Liver (tissue), 3 donors: ENCODE data around the gene SGCD.

Source experiments
- EGR1 ChIP-seq, 2 donors: IDR thresholded peaks; 2 replicates each; pipeline ENCODE4 v1.6.1; 2016 to 2018; ENCODE audit warnings: antibody characterized with exemption in 2 of 2, low read depth in 2 of 2
- NR2F2 ChIP-seq: IDR thresholded peaks from 2 replicates; pipeline ENCODE4 v1.6.1; 2016; ENCODE audit warnings: antibody characterized with exemption
- RAD21 ChIP-seq, 2 donors: IDR thresholded peaks; 2 replicates each; pipeline ENCODE4 v1.6.1; 2016; ENCODE audit warnings: antibody characterized with exemption in 2 of 2, mild to moderate bottlenecking in 2 of 2
- SP1 ChIP-seq: IDR thresholded peaks from 2 replicates; pipeline ENCODE4 v1.6.1; 2018; ENCODE audit warnings: antibody characterized with exemption, mild to moderate bottlenecking
- TAF1 ChIP-seq: conservative IDR thresholded peaks from 2 replicates; pipeline ENCODE4 v1.6.1; 2016; ENCODE audit warnings: antibody characterized with exemption, mild to moderate bottlenecking
- YY1 ChIP-seq: IDR thresholded peaks from 2 replicates; pipeline ENCODE4 v1.6.1; 2016; ENCODE audit warnings: antibody characterized with exemption, mild to moderate bottlenecking
- TF ChIP-seq, protein P1 (sequence below): fragments of 150-350 bp; IDR thresholded peaks from 2 replicates; pipeline ENCODE4 v1.5.1; 2017; ENCODE audit warnings: improper control_type of control experiment, low read depth, low read length; ENCODE audit not compliant: missing input control
- TF ChIP-seq, protein P2 (sequence below): IDR thresholded peaks from 2 replicates; pipeline ENCODE4 v1.6.1; 2016; ENCODE audit warnings: antibody characterized with exemption
- donor health status: healthy.
- donor health status: healthy.

DNA sequence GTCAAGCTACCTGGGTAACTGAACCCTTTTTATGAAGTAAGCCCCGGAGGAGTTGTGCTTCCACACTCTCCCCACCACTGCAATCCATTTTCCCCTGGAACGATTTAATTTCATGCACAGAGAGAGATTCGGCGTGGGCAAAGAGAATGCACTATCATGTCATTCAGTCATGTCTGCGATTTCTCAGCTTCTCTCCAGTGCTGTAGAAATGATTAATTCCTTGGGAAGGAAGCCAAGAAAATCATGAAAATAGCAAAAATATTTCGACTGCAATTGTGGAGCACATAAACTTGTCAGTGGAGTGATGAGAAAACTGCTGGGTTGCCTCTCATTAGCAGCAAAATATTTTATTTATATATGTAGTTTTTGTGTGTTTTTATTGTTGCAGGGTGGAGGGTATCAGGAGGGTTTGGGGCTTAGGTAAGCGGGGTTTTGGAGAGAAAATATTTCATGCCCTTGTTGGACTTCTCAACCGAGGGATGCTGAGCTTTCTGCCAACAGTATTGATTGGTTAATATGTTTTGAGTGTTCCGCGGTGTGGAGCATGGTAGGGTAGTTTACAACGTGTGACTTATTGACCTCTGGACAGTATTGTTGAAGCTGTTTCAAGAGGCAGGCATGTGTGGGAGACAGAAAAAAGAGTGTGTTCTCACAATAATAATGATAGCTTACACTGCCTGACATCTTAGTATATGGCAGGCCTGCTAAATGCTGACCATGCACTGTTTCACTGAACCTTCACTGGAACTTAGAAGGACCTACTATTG, 69.3 kb downstream of the SGCD start:
- TF ChIP-seq NR2F2, result peak; percentile 12
- no peak for TF ChIP-seq RAD21 (IDR thresholded peaks at IDR 0.05)
- TF ChIP-seq TAF1, result no peak
- TF ChIP-seq SP1, result no peak
- TF ChIP-seq, protein P1, sequence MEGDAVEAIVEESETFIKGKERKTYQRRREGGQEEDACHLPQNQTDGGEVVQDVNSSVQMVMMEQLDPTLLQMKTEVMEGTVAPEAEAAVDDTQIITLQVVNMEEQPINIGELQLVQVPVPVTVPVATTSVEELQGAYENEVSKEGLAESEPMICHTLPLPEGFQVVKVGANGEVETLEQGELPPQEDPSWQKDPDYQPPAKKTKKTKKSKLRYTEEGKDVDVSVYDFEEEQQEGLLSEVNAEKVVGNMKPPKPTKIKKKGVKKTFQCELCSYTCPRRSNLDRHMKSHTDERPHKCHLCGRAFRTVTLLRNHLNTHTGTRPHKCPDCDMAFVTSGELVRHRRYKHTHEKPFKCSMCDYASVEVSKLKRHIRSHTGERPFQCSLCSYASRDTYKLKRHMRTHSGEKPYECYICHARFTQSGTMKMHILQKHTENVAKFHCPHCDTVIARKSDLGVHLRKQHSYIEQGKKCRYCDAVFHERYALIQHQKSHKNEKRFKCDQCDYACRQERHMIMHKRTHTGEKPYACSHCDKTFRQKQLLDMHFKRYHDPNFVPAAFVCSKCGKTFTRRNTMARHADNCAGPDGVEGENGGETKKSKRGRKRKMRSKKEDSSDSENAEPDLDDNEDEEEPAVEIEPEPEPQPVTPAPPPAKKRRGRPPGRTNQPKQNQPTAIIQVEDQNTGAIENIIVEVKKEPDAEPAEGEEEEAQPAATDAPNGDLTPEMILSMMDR, result no peak
- TF ChIP-seq YY1, result no peak
- TF ChIP-seq, protein P2, sequence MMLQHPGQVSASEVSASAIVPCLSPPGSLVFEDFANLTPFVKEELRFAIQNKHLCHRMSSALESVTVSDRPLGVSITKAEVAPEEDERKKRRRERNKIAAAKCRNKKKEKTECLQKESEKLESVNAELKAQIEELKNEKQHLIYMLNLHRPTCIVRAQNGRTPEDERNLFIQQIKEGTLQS, result no peak
- TF ChIP-seq EGR1 (IDR thresholded peaks at IDR 0.05; ENCODE audit: low read depth in 2 of 2), result no peak
